Measurements from ENCODE around the gene NAPA.
"Not testable (repeated sequence)": the region's sequence is repeated elsewhere in the genome, so short reads cannot be mapped to it uniquely, and the experiment has no call there.

NAPA gene

GRCh38 chr19:47499863-47500830 is 14.7 kb downstream of the NAPA start:
- no peak for DNase-seq

GRCh38 chr19:47499371-47499770 is 15.5 kb downstream of the NAPA start:
- DNase-seq: no peak

DNA sequence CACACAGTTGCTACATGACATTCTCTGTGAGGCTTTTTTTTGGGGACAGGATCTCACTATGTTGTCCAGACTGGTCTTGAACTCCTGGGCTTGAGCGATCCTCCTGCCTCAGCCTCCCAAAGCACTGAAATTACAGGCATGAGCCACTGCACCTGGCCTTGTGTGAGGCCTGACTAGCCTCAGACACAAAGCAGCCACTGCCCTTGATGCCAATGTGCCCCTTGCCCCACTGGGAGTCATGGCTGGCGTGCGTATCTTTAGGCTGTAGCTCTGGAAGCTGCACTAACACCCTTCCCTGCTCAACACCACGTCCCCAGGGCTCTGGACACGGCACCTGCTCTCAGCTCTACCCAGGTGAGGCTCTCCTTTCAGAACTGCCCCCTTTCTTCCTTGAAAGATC is 16.3 kb downstream of the NAPA start:
- DNase-seq: no peak

GRCh38 chr19:47497821-47498520 is 16.9 kb downstream of the NAPA start:
- no peak for DNase-seq

GRCh38 chr19:47497050-47497766 is 17.7 kb downstream of the NAPA start:
- no peak for DNase-seq

- no peak for DNase-seq
Measured at GRCh38 chr19:47495478-47496372, 19.1 kb downstream of the NAPA start.

DNA sequence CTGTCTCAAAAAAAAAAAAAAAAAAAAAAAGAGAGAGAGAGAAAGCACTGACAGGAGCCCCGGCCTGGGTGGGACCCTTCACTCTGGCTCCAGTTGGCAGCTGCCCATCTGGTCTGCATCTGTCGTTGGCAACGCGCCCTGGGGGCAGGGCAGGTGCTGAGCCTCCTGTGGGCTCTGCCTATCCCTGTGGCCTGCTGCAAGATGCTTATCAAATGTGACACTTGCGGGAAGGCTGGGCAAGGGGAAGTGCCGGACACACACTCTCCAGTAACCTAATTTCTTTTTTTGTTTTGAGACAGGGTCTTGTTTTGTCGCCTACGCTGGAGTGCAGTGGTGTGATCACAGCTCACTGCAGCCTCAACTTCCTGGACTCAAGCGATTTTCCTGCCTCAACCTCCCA is 20.1 kb downstream of the NAPA start:
- no peak for DNase-seq

- DNase-seq: no peak
Measured at GRCh38 chr19:47494211-47494547, 20.7 kb downstream of the NAPA start.

DNA sequence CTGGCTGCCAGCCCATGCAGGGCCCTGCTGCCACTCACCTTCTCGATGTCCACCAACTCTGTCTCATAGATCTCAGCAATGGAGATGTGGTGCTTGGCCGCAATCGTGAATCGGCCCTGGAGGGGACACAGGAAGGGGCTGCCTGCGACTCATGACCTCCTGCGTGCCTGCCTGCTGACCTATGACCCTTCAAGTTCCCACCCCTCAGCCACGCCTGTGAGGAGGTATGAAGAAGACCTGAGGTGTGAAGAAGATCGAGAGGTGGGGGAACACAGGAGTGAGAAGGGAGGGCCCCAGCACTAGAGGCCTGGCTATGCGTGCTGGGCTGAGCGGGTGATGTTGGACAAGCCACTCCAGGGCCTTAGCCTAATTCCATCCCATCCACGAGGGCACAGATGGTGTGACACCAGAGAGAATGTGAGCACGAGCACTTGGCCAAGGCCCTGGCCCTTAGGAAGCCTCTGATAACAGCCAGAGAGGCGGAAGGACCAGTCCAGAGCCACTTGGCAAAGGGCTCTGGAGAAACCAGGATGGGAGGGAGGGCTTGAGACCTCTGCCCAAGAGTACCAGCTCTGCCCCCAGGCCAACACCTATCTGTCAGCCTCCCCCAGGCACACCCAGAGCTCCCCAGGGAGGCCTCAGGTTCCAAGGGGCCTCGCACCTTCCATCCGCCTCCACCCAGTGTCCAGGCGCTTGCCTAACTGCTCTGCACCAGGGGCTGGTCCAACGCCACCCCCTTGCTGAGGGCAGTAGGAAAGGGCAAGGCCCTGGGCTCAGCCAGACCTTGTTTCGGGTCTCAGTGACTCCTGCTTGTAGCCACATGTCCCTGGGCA is 21.3 kb downstream of the NAPA start:
- DNase-seq: no peak

DNA sequence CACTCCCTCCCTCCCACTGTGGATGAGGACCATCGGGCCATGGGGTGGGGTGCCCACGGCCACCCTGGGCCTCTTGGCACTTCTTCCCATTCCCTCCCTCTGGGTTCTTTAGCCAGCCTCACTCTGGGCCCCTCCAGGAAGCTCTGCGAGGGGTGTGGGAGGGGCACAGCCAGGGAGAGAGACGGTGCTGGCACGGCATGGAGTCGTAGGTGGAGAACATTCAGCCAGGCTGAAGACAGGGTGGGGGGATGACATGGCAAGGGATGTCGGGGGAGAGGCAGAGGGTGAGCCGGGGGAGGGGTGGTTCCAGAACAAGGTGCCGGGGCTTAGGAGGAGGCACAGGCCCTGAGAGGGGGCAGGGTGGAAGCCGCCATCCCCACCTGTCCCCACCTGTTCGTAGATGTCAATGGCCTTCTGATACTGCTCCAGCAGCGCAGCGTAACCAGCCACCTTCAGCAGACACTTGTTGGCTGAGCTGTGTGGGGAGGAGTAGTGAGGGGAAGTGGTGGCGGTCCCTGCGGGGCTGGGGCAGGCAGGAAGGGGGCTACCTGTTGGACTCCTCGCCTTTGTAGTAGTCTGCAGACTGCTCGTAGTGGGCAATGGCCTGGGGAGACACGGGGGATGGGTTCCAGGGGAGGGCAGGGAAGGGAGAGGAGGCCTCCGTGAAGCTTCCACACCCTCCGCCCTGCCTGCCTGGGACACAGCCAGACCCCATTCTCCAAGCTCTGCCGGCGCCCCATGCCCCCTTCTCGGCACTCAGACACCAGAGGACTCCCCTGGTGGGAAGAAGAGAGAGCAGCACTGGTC is 22.1 kb downstream of the NAPA start:
- DNase-seq: no peak

GRCh38 chr19:47492137-47492533 is 22.7 kb downstream of the NAPA start:
- no peak for DNase-seq

DNA sequence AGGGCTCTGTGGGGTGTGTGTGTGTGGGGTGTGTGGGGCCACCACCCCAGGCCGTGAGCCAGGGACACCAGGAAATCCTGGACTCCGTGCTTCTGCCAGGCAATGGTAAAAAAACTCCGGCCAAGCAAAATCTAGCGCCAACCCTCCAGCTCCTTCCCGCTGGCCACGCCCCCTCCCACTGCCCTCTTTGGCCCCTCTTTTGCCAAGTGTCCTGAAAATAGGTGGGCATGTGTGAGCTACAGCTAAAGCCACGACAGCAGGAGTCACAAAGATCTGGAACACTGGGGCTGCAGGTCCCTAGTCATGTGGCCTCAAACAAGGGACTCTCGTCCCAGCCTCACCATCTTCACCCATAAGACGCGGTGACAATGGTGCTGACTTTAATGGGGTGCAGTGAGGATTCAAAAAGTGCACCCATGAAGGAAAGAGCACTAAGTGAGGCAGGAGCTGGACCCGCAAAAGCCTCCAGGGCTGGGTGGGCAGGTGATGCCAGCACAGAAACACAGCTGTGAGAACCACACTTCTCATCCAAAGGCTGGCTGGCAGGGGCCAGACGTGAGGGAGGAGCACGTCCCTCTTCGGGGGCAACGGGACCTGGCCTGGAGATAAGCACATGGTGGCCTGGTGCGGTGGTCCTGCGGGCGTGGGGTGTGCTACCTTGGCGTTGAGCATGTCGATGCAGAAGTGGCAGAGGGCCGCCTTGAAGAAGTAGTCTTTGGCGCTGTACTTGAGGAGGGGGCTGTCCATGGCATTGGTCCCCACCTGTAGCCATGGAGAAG is 23.3 kb downstream of the NAPA start:
- no peak for DNase-seq

DNA sequence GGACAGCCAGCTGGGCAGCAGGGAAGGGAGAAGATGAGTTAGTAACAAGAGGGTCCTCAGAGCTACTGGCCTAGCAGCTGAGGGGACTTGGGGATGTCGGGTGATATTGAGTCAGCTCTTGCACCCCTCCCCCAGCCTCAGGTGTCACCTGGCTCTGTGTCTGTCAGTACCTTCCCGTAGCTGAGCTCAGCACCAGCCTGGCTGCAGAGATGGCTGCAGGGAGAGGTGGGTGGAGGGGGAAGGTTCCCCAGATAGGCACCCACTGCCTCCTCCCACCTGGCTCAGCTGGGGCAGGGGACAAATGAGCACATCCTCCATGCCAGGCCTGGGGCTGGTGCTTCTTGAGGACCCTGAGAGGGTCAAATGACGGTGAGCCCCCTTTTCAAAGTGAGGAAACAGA is 24.0 kb downstream of the NAPA start:
- DNase-seq: no peak

- no peak for DNase-seq
Measured at GRCh38 chr19:47490031-47490430, 24.8 kb downstream of the NAPA start.

GRCh38 chr19:47489072-47489914 is 25.6 kb downstream of the NAPA start:
- no peak for DNase-seq

DNA sequence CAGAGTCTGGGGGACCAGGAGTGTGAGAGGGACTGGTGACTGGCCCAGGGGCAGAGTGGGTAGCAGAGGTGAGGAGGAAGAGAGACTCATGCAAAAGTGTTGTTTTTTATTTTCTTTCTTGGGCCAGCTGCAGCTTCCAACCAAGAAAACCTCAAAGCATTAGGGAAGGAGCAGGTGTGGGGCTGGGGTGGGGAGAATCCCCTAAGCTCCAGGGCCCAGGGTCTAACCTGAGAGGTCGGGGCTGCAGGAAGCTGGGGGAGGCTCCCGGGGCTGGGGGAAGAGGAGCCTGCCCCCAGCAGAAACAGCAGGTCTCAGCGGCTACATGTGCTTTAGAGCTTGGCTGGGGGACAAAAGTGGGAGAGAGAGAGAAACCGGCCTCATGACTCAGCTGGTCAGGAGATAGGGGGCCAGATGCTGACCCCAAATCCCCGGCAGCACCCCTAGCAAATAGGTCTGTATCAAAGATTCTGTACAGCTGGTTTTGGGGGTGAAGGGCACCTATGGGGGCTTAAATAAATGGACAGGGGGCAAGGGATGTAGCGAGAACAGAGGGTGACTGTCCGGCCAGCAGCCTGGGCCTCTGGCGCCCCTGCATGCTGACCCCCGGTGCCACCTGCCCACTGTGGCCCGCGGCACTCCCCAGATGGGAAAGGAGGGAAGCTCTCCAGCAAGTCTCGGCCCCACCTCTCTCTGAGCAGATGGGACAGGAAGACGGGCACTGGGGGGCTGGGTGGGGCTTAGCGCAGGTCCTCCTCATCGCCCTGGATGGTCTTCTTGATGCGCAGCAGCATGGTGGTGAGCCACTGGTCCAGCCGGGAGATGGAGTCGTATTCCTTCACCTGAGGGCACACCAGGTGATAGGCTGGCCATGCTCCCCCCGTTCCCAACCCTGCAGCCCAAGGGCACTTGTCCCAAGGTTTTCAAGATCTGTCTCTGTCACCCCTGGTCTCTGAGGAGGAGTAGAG is 27.0 kb downstream of the NAPA start:
- DNase-seq: no peak

DNA sequence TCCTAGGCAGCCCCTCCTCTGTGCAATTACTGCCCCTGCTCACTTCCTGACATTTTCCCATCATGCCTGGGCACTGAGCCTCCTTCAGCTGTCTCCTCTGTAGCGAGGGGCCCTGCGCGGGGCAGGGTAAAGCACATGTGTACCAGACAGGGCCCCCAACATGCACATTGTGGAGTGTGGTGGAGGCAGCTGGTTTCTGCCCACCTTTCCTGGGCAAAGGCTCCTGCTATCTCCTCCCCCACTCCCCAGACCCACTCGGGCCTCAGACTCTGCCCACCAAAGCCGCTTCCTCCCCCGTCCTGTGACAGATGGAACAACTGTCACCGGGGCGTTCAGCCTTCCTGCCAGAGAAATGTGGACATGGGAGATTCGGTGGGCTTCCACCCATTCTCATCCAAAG is 28.0 kb downstream of the NAPA start:
- DNase-seq: no peak

DNA sequence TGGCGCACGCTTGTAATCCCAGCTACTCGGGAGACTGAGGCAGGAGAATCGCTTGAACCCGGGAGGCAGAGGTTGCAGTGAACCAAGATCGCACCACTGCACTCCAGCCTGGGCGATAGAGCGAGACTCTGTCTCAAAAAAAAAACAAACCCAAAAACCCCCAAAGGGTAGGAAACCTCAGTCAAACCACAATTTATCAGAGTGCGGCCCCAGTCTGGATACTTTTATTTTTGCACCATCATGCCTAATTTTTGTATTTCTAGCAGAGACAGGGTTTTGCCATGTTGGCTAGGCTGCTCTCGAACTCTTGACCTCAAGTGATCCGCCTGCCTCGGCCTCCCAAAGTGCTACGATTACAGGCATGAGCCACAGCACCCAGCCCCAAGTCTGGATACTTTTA is 28.6 kb downstream of the NAPA start:
- DNase-seq: not testable (repeated sequence)
